NB4 (cell line): Measurements from ENCODE around the gene STX4.

Experiments
- CTCF ChIP-seq: IDR thresholded peaks from one replicate; pipeline ENCODE4 v1.5.1; 2012; ENCODE audit warnings: low read depth, low read length
- POLR2A ChIP-seq: IDR thresholded peaks from 2 replicates; pipeline ENCODE4 v1.6.1; 2011; ENCODE audit warnings: mild to moderate bottlenecking; ENCODE audit not compliant: insufficient read length; ENCODE audit errors: extremely low read depth

- TF ChIP-seq POLR2A (no peak), CTCF (no peak)
Measured at GRCh38 chr16:31081428-31082351, 48.3 kb downstream of the STX4 start.
